ENCODE data around the gene PMEPA1.
A peak's percentile ranks its signal among the peaks of the same experiment; 100 is the strongest.

The PMEPA1 gene

GRCh38 chr20:57711311-57711712, 1.5 kb upstream of the PMEPA1 start:
- DNase-seq: no peak

DNA sequence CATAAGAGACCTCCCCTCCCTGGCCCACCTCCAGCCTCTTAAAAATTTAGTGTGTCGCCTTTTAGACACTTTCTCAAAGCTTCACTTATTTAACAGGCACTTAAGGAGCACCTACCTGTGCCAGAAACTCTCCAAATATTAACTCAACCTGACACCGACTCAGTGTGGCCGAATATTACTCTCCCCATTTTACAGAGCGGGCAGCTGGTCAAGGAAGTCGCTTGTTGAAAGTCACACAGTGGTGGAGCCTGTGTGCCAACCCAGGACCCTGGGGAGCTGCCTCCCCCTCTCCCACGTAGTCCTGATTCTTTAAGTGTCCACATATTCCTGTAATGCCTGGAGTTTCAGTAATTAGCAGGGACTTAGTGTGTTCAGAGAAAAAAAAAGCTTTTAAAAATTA, 1.0 kb upstream of the PMEPA1 start:
- no peak for DNase-seq

DNA sequence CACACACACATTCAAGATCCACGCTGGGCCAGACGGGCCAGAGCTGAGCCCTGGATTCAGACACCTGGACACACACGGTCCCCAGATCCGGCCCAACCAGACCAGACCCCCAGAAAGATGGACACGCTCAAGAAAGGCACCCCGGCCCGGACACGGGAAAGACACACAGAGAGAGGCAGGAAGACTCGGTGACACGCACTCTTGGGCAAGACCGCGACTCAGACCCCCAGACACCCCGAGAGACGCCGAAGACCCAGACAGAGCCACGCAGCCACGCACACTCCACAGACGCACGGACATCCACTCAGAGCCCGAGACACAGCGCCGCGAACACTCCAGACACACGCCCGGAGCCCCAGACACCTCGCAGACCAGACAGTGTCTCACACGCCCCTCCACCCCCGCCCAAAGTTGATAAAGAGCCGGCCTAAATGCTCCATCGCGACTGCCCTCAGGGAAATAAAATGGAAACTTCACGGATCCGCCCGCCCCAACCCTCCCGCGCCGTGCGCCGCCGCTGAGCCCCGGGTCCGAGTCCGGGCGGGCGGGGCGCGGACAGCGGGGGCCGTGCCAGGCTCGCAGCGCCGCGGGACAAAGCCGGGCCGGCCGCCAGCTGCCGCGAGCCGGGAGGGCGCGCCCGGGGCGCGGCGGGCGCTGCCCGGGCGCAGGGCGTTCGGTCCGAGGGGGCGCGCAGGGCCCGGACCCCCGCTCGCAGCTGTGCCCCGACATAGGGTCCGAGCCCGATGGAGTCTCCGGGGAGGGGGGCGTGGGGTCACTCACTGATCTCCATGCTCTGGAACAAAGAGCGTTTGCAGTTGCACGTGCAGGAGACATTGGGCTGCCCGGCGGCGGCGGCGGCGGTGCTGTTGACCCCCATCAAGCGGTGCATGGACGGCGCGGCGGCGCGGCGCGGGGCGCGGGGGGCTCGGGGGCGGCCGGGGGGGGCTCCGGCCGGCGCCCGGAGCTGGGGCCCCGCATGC, 831 bp downstream of the PMEPA1 start:
- DNase-seq: no peak

GRCh38 chr20:57707849-57708693, 1.7 kb downstream of the PMEPA1 start:
- DNase-seq: no peak

- no peak for DNase-seq
Measured at GRCh38 chr20:57707320-57707719, 2.5 kb downstream of the PMEPA1 start.

- no peak for DNase-seq
Measured at GRCh38 chr20:57705127-57705899, 4.5 kb downstream of the PMEPA1 start.

DNA sequence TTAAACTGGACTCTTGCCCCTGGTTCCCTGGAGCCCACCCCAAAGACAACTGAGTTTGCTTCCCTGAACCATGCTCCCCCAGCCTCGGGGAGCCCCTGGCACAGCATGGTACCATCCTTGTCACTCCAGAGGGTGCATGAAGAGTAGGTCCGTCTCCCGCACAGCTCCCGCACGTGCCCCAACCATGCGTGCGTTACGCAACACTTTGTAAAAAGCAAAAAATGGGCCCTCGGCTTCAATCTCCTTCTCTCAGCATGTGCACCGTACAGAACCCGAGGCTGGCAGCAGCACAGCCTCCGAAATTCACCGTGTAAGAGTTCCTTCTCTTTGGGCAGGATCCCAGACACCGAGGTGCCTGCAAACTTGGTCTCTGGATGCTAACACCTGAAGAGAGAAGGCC, 5.6 kb downstream of the PMEPA1 start:
- no peak for DNase-seq

DNA sequence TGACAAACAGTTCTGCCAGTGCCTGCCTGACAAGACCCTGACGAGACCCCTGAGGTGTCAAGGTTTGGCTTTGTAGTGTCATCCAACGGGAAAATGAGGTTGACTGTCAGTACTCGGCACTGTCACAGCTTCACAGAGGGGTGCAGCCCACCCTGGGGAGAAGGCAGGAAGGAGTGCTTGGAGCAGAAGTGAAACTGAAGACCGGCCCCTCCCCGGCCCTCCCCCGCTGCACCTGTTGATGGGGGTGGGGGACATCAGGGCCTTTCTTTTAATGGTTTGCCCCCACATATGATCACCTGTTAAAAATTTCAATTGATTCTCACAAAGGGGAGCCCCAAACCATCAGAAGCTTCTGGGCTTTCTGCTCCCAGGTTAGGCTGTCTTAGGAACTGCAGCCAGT, 6.8 kb downstream of the PMEPA1 start:
- DNase-seq: no peak

DNA sequence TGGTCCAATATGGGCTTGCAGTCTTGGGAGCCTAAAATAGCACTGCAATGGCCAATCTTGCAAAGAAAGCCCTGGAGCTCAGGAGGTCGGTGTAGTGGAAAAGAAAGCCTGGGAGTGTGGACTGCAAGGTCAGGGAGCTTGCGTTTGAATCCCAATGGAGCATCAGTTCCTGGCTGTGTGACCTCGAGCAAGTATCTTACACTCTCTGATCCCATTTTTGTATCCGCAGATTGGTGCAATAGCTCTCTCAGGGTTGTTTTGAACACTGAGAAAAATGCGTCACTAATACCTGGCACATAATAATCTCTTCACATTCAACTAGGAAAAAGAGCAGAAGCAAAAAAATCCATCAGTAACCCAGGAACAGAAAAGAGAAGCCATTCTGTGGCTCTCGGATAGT, 7.3 kb downstream of the PMEPA1 start:
- no peak for DNase-seq

GRCh38 chr20:57702091-57702490, 7.7 kb downstream of the PMEPA1 start:
- no peak for DNase-seq

- no peak for DNase-seq
Measured at GRCh38 chr20:57701651-57702050, 8.2 kb downstream of the PMEPA1 start.

DNA sequence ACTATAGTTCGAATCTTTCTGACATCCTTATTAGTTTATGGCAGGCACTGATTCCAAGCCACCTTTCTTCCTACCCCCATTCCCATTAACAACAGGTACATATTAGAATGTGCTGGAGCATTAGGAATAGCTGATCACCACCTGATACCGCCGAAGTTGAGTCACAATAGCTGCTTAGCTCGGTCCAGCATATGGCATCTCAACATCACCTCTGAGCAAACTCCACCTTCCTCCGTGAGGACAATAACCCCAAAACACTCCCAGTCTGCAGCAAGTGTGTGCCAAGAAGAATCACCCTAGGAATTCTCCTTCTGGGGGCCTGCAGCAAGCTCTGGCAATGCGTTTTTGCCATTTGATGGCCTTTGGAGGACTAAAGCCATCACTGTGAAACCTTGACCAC, 8.7 kb downstream of the PMEPA1 start:
- no peak for DNase-seq

DNA sequence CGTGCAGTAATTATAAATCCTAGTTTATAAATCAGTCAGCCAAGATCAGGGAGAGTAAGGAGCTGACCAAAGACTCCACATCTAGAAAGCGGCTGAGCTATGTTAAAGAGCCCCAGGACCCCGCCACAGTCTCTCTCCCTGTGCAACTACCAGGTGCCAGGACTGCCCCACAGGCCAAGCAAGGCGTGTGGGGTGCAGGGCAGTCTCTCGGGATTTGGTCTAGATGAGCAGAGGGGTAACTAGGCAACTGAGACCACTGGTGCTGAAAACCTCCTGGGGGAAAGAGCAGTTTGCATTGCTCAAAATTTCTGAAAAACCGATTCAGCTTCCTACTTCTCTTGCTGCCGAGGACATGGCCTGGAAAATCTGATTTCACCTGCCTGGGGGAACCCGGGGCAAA, 10.4 kb downstream of the PMEPA1 start:
- DNase-seq: no peak

DNA sequence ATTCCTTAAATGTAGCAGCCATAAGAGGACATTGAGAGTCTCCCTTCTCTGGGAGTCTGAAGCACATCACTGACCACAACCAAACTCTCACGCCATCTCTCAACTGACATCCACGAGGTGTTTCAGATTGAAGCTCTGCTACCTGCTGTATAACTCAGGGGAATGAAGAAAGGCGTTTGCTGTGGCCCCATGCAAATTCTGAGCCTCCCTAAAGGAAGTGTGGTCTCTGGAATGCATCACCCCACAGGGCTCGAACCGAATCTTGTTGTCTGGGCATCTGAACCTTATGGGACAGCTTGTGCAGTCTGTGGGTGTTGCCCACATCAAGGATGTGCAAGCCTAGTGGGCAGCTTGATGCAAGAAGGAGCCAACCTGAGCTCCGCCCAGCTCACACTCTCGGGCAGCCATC, 10.9 kb downstream of the PMEPA1 start:
- DNase-seq: no peak

DNA sequence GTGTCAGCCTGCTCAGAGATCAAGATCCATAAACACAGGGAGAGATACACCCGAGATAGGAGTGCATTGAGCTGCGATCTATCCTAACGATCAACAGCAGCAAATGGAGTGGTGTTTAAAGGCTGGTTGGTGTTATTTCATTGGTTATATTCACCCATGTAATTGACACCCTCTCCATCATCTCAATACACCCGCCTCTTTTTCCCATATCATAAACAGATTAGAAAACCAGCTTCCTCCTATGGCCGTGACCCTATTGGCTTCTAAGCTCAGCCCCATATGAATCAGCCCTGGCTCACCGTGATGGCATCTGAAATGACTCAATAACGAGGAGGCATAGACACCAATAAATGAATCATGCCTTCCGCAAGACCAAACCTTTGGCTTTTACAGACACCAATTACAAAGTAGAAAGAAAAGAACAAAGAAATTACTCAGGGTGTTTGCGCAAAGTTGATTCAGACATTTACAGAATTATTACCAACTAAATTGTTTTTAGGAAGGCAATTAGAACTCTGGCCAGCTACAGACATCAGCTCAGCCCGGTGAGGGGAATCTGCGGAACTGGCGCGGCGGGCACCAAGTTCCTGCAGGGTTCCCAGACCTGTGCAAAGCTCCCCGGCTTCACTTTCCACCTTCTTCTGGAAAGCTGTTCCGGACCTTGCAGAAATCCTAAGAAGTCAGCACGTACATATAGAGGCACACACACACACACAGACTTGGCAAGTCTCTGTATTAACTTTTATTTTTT, 11.5 kb downstream of the PMEPA1 start:
- DNase-seq: peak; percentile 59 to 62

DNA sequence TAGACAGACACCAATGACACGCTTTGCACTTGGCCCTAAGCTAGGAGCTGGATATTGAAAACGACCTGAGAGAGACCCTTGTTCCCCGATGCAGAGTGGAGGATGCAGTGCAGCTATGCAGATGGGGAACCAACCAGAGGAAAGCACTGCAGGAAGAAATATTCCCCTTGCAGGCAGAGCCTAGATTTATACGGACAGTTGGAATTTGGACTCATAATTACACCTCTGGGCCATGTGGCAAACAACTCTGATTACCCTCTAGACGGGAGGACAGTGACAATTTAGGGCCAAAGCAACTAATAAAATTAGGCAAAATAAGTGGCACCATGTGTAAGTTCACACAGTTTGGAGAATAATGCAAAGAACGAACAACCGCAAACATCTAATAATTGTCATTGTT, 12.3 kb downstream of the PMEPA1 start:
- no peak for DNase-seq

GRCh38 chr20:57696401-57696961, 13.3 kb downstream of the PMEPA1 start:
- no peak for DNase-seq

- no peak for DNase-seq
Measured at GRCh38 chr20:57695940-57696339, 13.9 kb downstream of the PMEPA1 start.

GRCh38 chr20:57695012-57695411, 14.8 kb downstream of the PMEPA1 start:
- DNase-seq: no peak

GRCh38 chr20:57694481-57694880, 15.3 kb downstream of the PMEPA1 start:
- no peak for DNase-seq

DNA sequence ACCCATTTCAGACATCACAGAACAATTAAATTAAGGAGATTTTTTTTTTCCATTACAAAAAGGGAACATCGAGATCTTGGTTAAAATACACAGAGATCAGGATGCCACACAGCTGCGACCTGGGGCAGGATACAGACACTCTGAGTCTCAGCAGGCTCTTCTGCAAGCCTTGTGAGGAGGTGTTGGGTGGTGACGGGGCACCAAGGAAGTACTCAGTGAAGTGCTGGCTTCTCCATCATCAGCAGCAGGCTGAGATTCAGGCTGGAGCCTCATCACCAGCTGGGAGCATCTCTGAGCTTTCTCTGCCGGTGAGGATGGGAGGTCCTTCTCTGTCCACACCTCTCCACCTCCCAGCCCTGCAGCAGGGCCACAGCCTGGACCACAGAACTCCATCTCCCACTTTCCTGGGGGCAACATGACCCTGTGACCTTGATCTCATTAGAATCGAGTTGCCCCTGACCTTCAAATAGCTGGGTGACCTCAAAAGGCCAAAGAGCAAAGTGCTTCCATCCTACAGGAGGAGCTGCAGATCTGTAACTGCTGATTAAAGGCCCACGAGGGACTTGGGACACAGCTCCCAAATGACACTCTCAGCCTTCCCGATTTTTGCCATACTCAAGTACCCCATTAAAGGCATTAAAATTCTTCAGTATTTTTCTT, 16.0 kb downstream of the PMEPA1 start:
- no peak for DNase-seq
